DOHH2 (cell line): ENCODE results near the gene SFXN5.

Source experiments
- H3F3A ChIP-seq: fragments of 200-600 bp; sonication (generic), shearing (Covaris generic); 2 replicates; pipeline ENCODE4 v1.6.0; 2016; ENCODE audit warnings: antibody characterized with exemption, mild to moderate bottlenecking; ENCODE audit not compliant: control insufficient read depth, insufficient read depth
- H3K27ac ChIP-seq: fragments of 200-600 bp; sonication (generic); 2 replicates; pipeline ENCODE4 v1.5.1; 2014; ENCODE audit warnings: low read depth, mild to moderate bottlenecking, low read length, moderate library complexity
- H3K27me3 ChIP-seq: fragments of 200-600 bp; sonication (generic); 2 replicates; pipeline ENCODE4 v1.6.1; 2014; ENCODE audit warnings: mild to moderate bottlenecking, low read length, mixed read lengths; ENCODE audit not compliant: control insufficient read depth
- H3K36me3 ChIP-seq: fragments of 200-600 bp; sonication (generic); 2 replicates; pipeline ENCODE4 v1.6.1; 2014; ENCODE audit warnings: mild to moderate bottlenecking, low read length, moderate library complexity, mixed read lengths; ENCODE audit not compliant: control insufficient read depth
- H3K4me1 ChIP-seq: fragments of 200-600 bp; sonication (generic); 2 replicates; pipeline ENCODE4 v1.6.1; 2014; ENCODE audit warnings: mild to moderate bottlenecking, low read length, mixed read lengths; ENCODE audit not compliant: control insufficient read depth
- H3K4me2 ChIP-seq: fragments of 200-600 bp; sonication (generic); 2 replicates; pipeline ENCODE4 v1.6.0; 2014; ENCODE audit warnings: mild to moderate bottlenecking, low read length, moderate library complexity
- H3K4me3 ChIP-seq: fragments of 200-600 bp; sonication (generic); 2 replicates; pipeline ENCODE4 v1.5.1; 2014; ENCODE audit warnings: mild to moderate bottlenecking, low read length, mixed read lengths
- H3K79me2 ChIP-seq: fragments of 200-600 bp; sonication (generic); 2 replicates; pipeline ENCODE4 v1.6.1; 2014; ENCODE audit warnings: mild to moderate bottlenecking, low read length, mixed read lengths; ENCODE audit not compliant: control insufficient read depth
- H3K9me2 ChIP-seq: fragments of 200-600 bp; sonication (generic); replicated peaks from 2 replicates; pipeline ENCODE4 v1.6.1; 2014; ENCODE audit warnings: mild to moderate bottlenecking, low read length, mixed read lengths; ENCODE audit not compliant: control insufficient read depth
- H3K9me3 ChIP-seq: fragments of 200-600 bp; sonication (generic); 2 replicates; pipeline ENCODE4 v1.6.1; 2014; ENCODE audit warnings: antibody characterized with exemption, low read length, mixed read lengths; ENCODE audit not compliant: control insufficient read depth, insufficient read depth
- H4K20me1 ChIP-seq: fragments of 200-600 bp; sonication (generic); 2 replicates; pipeline ENCODE4 v1.6.0; 2014; ENCODE audit warnings: low read depth, mild to moderate bottlenecking, antibody characterized with exemption, low read length, moderate library complexity; ENCODE audit not compliant: control insufficient read depth, insufficient read depth
- EZH2phosphoT487 ChIP-seq: fragments of 200-600 bp; sonication (generic); IDR thresholded peaks from 2 replicates; pipeline ENCODE4 v1.6.1; 2017; ENCODE audit warnings: borderline replicate concordance, mild to moderate bottlenecking, antibody characterized with exemption, low read length, moderate library complexity, mixed read lengths
- TF ChIP-seq, protein P1 (sequence below): fragments of 200-600 bp; sonication (generic); IDR thresholded peaks from one replicate; pipeline ENCODE4 v1.5.1; 2014; ENCODE audit warnings: antibody characterized with exemption, mild to moderate bottlenecking, low read depth, low read length; ENCODE audit not compliant: poor library complexity, severe bottlenecking

SFXN5 gene

DNA sequence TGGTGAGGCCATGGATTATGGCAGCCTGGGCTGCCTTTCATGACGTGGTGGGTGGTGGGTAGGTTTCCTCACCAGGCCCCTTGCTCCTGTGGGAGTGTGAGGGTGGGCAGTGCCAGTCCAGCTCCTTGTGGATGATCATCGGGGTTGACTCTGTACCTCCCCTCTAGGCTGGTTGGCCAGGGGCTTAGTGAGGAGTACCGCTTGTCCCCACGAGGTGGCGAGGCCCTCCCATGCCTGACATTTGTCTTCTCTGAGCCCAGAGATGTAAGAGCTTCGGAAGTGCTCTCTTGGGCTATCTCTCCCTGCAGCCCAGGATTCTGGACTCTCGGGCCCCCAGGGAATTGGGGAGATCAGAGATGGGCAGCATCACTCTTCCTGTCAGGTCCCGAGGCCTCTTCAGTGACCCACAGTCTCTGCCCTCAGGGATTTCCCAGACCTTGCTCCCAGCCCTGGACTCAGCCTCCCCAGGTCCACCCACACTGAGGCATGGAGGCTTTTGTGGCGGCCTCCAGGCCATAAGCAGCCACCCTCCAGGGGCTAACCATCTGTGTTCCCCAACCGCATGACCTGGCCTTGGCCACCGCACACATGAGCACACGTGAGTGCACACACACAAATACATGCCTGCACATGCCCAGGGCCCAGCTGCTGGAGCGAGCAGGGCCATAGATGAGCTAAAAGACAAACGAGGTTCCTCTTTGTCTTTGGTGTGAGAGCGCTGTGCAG lies 177.8 kb downstream of the SFXN5 start:
- H3K4me2 ChIP-seq = no peak overlapping the region
- peaks cover 29% of the 10 kb centered on the region for H3K27me3 ChIP-seq
- H3K4me3 ChIP-seq = no peak overlapping the region
- no peak for TF ChIP-seq EZH2phosphoT487
- TF ChIP-seq, protein P1, sequence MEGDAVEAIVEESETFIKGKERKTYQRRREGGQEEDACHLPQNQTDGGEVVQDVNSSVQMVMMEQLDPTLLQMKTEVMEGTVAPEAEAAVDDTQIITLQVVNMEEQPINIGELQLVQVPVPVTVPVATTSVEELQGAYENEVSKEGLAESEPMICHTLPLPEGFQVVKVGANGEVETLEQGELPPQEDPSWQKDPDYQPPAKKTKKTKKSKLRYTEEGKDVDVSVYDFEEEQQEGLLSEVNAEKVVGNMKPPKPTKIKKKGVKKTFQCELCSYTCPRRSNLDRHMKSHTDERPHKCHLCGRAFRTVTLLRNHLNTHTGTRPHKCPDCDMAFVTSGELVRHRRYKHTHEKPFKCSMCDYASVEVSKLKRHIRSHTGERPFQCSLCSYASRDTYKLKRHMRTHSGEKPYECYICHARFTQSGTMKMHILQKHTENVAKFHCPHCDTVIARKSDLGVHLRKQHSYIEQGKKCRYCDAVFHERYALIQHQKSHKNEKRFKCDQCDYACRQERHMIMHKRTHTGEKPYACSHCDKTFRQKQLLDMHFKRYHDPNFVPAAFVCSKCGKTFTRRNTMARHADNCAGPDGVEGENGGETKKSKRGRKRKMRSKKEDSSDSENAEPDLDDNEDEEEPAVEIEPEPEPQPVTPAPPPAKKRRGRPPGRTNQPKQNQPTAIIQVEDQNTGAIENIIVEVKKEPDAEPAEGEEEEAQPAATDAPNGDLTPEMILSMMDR = peak; percentile 64
- H3K9me3 ChIP-seq = no peaks in the 10 kb centered on the region
- H3K79me2 ChIP-seq = no peaks in the 10 kb centered on the region
- no peaks in the 10 kb centered on the region for H3K36me3 ChIP-seq
- H4K20me1 ChIP-seq = no peaks in the 10 kb centered on the region
- no peaks in the 10 kb centered on the region for H3K9me2 ChIP-seq
- peaks cover 7% of the 10 kb centered on the region; the same call in 1 of the 2 replicates for H3K4me1 ChIP-seq
- H3F3A ChIP-seq = no peaks in the 10 kb centered on the region
- H3K27ac ChIP-seq = no peak overlapping the region

DNA sequence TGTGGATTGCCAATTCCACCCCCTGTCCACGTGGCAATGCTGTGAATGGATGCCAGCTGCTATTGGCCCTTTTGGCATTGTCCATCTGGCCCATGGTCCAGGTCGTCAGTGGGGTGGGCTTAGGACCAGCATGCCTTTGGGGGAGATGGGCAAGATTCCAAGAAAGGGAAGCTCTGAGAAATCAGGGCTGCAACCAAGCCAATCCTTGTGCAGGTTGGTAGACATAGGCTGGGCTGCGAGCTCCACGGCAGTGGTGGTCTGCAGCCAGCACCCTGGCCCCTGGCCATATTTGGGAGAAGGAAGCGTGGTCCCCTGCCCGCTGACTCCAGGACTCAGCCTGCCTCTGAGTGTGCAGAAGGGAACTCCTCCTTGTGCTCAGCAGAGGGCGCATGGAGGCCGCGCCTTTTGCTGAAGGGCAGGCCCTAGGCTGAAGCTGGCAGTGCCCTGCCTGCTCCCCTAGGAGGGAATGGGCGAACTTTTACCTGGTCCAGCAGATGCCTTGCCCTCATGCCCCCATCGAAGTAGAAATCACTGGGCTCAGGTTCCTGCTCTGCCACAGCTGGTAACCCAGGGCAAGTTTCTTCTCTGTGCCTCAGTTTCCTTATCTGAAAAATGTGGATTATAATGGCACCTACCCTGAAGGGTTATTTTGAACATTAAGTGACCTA lies 178.9 kb downstream of the SFXN5 start:
- no peaks in the 10 kb centered on the region for H3K36me3 ChIP-seq
- no peak overlapping the region for H3K4me2 ChIP-seq
- H3K79me2 ChIP-seq = no peaks in the 10 kb centered on the region
- H3K9me3 ChIP-seq = no peaks in the 10 kb centered on the region
- no peaks in the 10 kb centered on the region for H3K9me2 ChIP-seq
- H3K4me1 ChIP-seq = peaks cover 7% of the 10 kb centered on the region; the same call in 1 of the 2 replicates
- H4K20me1 ChIP-seq = no peaks in the 10 kb centered on the region
- no peak overlapping the region for H3K27ac ChIP-seq
- TF ChIP-seq, protein P1 = peak; percentile 76
- TF ChIP-seq EZH2phosphoT487 = no peak
- H3F3A ChIP-seq = no peaks in the 10 kb centered on the region
- H3K27me3 ChIP-seq = peaks cover 31% of the 10 kb centered on the region
- no peak overlapping the region for H3K4me3 ChIP-seq
